ENCODE measurements around the gene FTH1.
A peak's percentile ranks its signal among the peaks of the same experiment; 100 is the strongest.

The FTH1 gene

GRCh38 chr11:61974766-61975631 lies 7.6 kb upstream of the FTH1 start:
- no peak for ATAC-seq (ENCODE audit: low read depth)
- H3K4me3 ChIP-seq (ENCODE audit: severe bottlenecking): no peak overlapping the region
- peaks cover 42% of the 10 kb centered on the region for H3K4me1 ChIP-seq (ENCODE audit: insufficient read depth, poor library complexity, severe bottlenecking)
- H3K9me3 ChIP-seq (ENCODE audit: severe bottlenecking): no peaks in the 10 kb centered on the region
- no peaks in the 10 kb centered on the region for H3K36me3 ChIP-seq (ENCODE audit: low read depth)
- no peak for DNase-seq (ENCODE audit: low spot score)
- no peaks in the 10 kb centered on the region for H3K27me3 ChIP-seq (ENCODE audit: insufficient read depth, poor library complexity, severe bottlenecking)
- TF ChIP-seq CTCF (IDR thresholded peaks at IDR 0.05; ENCODE audit: poor library complexity, severe bottlenecking): no peak
- H3K27ac ChIP-seq (ENCODE audit: poor library complexity, severe bottlenecking): peak overlapping the region; percentile 14

DNA sequence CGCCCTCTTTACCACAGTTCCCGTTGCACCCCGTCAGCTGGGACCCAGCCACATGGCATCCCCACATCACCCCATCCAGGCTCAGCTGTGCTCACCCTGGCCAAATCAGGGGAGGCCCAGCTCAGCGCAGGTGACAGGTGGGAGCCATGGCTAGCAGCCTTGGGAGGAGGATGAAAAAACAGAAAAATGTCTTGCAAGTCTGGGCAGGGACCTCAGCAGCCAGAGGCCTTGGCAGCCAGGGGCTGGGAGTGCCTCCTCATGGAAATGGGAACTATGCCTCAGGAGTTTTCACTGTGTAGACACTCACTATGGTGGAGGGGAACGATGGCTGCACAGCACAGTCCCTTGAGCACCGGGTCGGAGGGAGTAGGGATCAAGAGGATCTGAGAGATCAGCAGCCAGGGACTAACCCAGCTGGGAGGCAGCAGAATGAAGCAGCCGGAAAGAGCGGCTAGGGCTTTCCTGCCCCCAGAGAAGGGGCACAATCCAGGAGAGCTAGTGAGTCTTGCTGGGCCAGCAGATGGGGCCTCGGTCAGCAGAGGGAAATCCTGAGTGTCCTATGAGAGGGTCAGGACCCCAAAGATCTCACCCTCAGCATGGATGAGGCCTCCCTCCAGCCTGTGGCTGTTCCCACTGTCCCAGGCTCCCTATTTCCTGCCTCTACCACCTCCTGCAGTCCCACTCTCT lies 6.2 kb upstream of the FTH1 start:
- Histone ChIP-seq H3K36me3 (ENCODE audit: low read depth) (no peaks in the 10 kb centered on the region), H3K27me3 (ENCODE audit: insufficient read depth, poor library complexity, severe bottlenecking) (no peaks in the 10 kb centered on the region), H3K27ac (ENCODE audit: poor library complexity, severe bottlenecking) (peak overlapping the region; percentile 97), H3K4me1 (ENCODE audit: insufficient read depth, poor library complexity, severe bottlenecking) (peaks cover 55% of the 10 kb centered on the region), H3K9me3 (ENCODE audit: severe bottlenecking) (no peaks in the 10 kb centered on the region), H3K4me3 (ENCODE audit: severe bottlenecking) (no peak overlapping the region)
- DNase-seq (ENCODE audit: low spot score) (no peak), ATAC-seq (ENCODE audit: low read depth) (peak; percentile 60)
- no peak for TF ChIP-seq CTCF (IDR thresholded peaks at IDR 0.05; ENCODE audit: poor library complexity, severe bottlenecking)

DNA sequence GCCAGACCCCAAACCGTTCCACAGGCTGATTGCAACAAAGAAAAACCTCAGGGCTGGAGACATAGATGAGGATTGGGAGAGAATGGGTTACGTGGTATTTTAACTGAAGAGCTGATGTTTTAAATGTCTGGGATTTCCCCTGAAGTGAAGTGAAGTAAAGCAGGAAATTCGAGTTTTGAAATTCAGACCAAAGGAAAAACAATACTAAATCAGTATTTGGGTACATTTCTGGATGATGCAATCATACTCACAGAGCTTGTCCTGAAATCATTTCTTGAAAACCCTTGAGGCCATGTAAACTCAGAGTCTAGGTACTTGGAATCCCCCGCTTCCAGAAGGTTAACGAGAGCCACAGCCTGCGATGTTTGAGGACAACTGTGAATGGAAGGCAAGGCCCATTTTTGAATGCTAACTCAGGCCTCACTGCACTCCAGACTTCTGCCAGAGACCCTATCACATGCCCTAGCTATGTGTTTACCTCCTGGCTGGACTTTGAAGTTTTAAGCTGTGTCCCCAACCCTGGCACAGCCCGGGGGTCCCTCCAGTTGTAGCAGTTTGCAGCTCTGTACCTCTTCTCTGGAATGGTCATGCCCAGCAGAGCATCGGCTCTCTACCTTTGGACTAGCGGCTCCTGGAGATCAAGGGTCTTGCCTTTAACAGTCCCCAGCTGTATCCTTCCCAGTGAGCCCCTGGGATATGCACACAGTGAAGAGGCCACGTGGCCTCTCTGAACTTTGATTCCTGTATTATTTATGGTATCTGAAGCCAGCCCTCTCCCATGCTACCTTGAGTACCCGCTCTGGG lies 5.4 kb upstream of the FTH1 start:
- peaks cover 57% of the 10 kb centered on the region for H3K4me1 ChIP-seq (ENCODE audit: insufficient read depth, poor library complexity, severe bottlenecking)
- H3K9me3 ChIP-seq (ENCODE audit: severe bottlenecking): no peaks in the 10 kb centered on the region
- no peaks in the 10 kb centered on the region for H3K36me3 ChIP-seq (ENCODE audit: low read depth)
- no peaks in the 10 kb centered on the region for H3K27me3 ChIP-seq (ENCODE audit: insufficient read depth, poor library complexity, severe bottlenecking)
- DNase-seq (ENCODE audit: low spot score): no peak
- peak overlapping the region; percentile 97 for H3K27ac ChIP-seq (ENCODE audit: poor library complexity, severe bottlenecking)
- TF ChIP-seq CTCF (IDR thresholded peaks at IDR 0.05; ENCODE audit: poor library complexity, severe bottlenecking): no peak
- ATAC-seq (ENCODE audit: low read depth): peak; percentile 20
- H3K4me3 ChIP-seq (ENCODE audit: severe bottlenecking): no peak overlapping the region

- no peak overlapping the region for H3K4me3 ChIP-seq (ENCODE audit: severe bottlenecking)
- peak overlapping the region; percentile 97 for H3K27ac ChIP-seq (ENCODE audit: poor library complexity, severe bottlenecking)
Observed at GRCh38 chr11:61972112-61972671, 4.8 kb upstream of the FTH1 start.

More at GRCh38 chr11:61972112-61972671, 4.8 kb upstream of the FTH1 start:
- no peak for TF ChIP-seq CTCF (IDR thresholded peaks at IDR 0.05; ENCODE audit: poor library complexity, severe bottlenecking)
- Histone ChIP-seq H3K36me3 (ENCODE audit: low read depth) (no peaks in the 10 kb centered on the region), H3K27me3 (ENCODE audit: insufficient read depth, poor library complexity, severe bottlenecking) (no peaks in the 10 kb centered on the region), H3K9me3 (ENCODE audit: severe bottlenecking) (no peaks in the 10 kb centered on the region), H3K4me1 (ENCODE audit: insufficient read depth, poor library complexity, severe bottlenecking) (peaks cover 57% of the 10 kb centered on the region)
- DNase-seq (ENCODE audit: low spot score): no peak
- ATAC-seq (ENCODE audit: low read depth): no peak; the same call in 2 of the 3 replicates
